ENCODE data around the gene DHRS3. TPM values are rescaled to one million over a fixed set of nuclear protein-coding genes. Genes with fewer than 3 reads are reported as not detected.
"Not testable (repeated sequence)": the region's sequence is repeated elsewhere in the genome, so short reads cannot be mapped to it uniquely, and the experiment has no call there.

Gene DHRS3
- total RNA-seq, 1 donor from 2014 or later: 31.9 TPM

- no peaks in the 10 kb centered on the region for H3K27me3 Mint-ChIP-seq (ENCODE audit: low read depth)
- peak overlapping the region; percentile 89 for H3K27ac Mint-ChIP-seq (ENCODE audit: unreplicated experiment)
- H3K36me3 Mint-ChIP-seq (ENCODE audit: low read depth): peaks cover 7% of the 10 kb centered on the region
- TF ChIP-seq CTCF (IDR thresholded peaks at IDR 0.05): no peak
- no peak overlapping the region for H3K4me3 Mint-ChIP-seq (ENCODE audit: unreplicated experiment)
- peaks cover 27% of the 10 kb centered on the region for H3K4me1 Mint-ChIP-seq (ENCODE audit: low read depth)
- H3K9me3 Mint-ChIP-seq (ENCODE audit: low read depth): peaks cover 11% of the 10 kb centered on the region
- DNase-seq (ENCODE audit: low spot score): peak; percentile 58
These were observed 77.3 kb downstream of the DHRS3 start for GRCh38 chr1:12540580-12541273.

- Mint-ChIP-seq H3K4me1 (ENCODE audit: low read depth) (peaks cover 27% of the 10 kb centered on the region), H3K27me3 (ENCODE audit: low read depth) (no peaks in the 10 kb centered on the region), H3K9me3 (ENCODE audit: low read depth) (peaks cover 16% of the 10 kb centered on the region), H3K36me3 (ENCODE audit: low read depth) (peaks cover 10% of the 10 kb centered on the region), H3K4me3 (ENCODE audit: unreplicated experiment) (peak overlapping the region; percentile 33), H3K27ac (ENCODE audit: unreplicated experiment) (peak overlapping the region; percentile 89)
- TF ChIP-seq CTCF (IDR thresholded peaks at IDR 0.05): peak; percentile 61
- DNase-seq (ENCODE audit: low spot score): peak; percentile 97
These were observed 78.1 kb downstream of the DHRS3 start for GRCh38 chr1:12539705-12540579.

- no peaks in the 10 kb centered on the region for H3K27me3 Mint-ChIP-seq (ENCODE audit: low read depth)
- H3K36me3 Mint-ChIP-seq (ENCODE audit: low read depth): peaks cover 10% of the 10 kb centered on the region
- peak; percentile 28 for DNase-seq (ENCODE audit: low spot score)
- H3K27ac Mint-ChIP-seq (ENCODE audit: unreplicated experiment): no peak overlapping the region
- peaks cover 27% of the 10 kb centered on the region for H3K4me1 Mint-ChIP-seq (ENCODE audit: low read depth)
- no peak overlapping the region for H3K4me3 Mint-ChIP-seq (ENCODE audit: unreplicated experiment)
- TF ChIP-seq CTCF (IDR thresholded peaks at IDR 0.05): no peak
- peaks cover 16% of the 10 kb centered on the region for H3K9me3 Mint-ChIP-seq (ENCODE audit: low read depth)
These were observed 78.7 kb downstream of the DHRS3 start for GRCh38 chr1:12539320-12539704.

GRCh38 chr1:12538536-12538935 lies 79.5 kb downstream of the DHRS3 start:
- not testable (repeated sequence) for H3K4me3 Mint-ChIP-seq (ENCODE audit: unreplicated experiment); H3K27ac Mint-ChIP-seq (ENCODE audit: unreplicated experiment); H3K36me3 Mint-ChIP-seq (ENCODE audit: low read depth); H3K27me3 Mint-ChIP-seq (ENCODE audit: low read depth); DNase-seq (ENCODE audit: low spot score)
- H3K9me3 Mint-ChIP-seq (ENCODE audit: low read depth): peaks cover 16% of the 10 kb centered on the region
- H3K4me1 Mint-ChIP-seq (ENCODE audit: low read depth): peaks cover 27% of the 10 kb centered on the region

- Mint-ChIP-seq H3K4me3 (ENCODE audit: unreplicated experiment) (no peak overlapping the region), H3K9me3 (ENCODE audit: low read depth) (peaks cover 16% of the 10 kb centered on the region), H3K27ac (ENCODE audit: unreplicated experiment) (no peak overlapping the region), H3K27me3 (ENCODE audit: low read depth) (no peaks in the 10 kb centered on the region), H3K4me1 (ENCODE audit: low read depth) (peaks cover 27% of the 10 kb centered on the region), H3K36me3 (ENCODE audit: low read depth) (peaks cover 10% of the 10 kb centered on the region)
- TF ChIP-seq CTCF (IDR thresholded peaks at IDR 0.05): no peak
- peak; percentile 26 for DNase-seq (ENCODE audit: low spot score)
These were observed 80.0 kb downstream of the DHRS3 start for GRCh38 chr1:12537906-12538461.

Measured in chondrocyte (in vitro differentiated cells).